Thoracic aorta (tissue), 2 donors: ENCODE results near the gene ACACA. TPM values are rescaled to one million over a fixed set of nuclear protein-coding genes. Genes with fewer than 3 reads are reported as not detected.

Experiments
- ATAC-seq: fragments of 150-250 bp; one replicate; pipeline ENCODE4 v1.8.0; 2017; ENCODE audit warnings: low read depth; ENCODE audit not compliant: insufficient number of reproducible peaks, low FRiP score
- DNase-seq: peaks from one replicate; pipeline ENCODE4 v3.0.0-alpha.2; 2020; ENCODE audit warnings: low spot score
- H3K27ac ChIP-seq, 2 donors: fragments of 200-600 bp; sonication (generic); 1 replicate in 1 of 2; 2 replicates in 1 of 2; pipeline ENCODE4 v1.5.1; 2016; ENCODE audit warnings: mild to moderate bottlenecking in 2 of 2, moderate library complexity in 2 of 2
- H3K27me3 ChIP-seq: fragments of 200-600 bp; sonication (generic); replicated peaks from 2 replicates; pipeline ENCODE4 v1.6.0; 2016; ENCODE audit warnings: mild to moderate bottlenecking; ENCODE audit not compliant: insufficient read depth
- H3K36me3 ChIP-seq: fragments of 200-600 bp; sonication (generic); one replicate; pipeline ENCODE4 v1.5.1; 2016
- H3K4me1 ChIP-seq, 2 donors: fragments of 200-600 bp; sonication (generic); 1 replicate in 1 of 2; 2 replicates in 1 of 2; pipeline versions ENCODE4 v1.5.1 to v1.6.0; 2016; ENCODE audit warnings: low read depth in 2 of 2, mild to moderate bottlenecking in 1 of 2; ENCODE audit not compliant: control insufficient read depth in 1 of 2
- H3K4me3 ChIP-seq: fragments of 200-600 bp; sonication (generic); 2 replicates; pipeline ENCODE4 v1.5.1; 2016; ENCODE audit warnings: mild to moderate bottlenecking
- H3K9me3 ChIP-seq: fragments of 200-600 bp; sonication (generic); 2 replicates; pipeline ENCODE4 v1.5.1; 2016
- total RNA-seq, 2 donors: library from RNA; depleted of rRNA; stranded (reverse); fragments of >200 nt; gene quantifications; one replicate each; pipeline versions ENCODE4 v1.1.0 to v1.2.3, GENCODE V29; 2016
- TF ChIP-seq, protein P1 (sequence below): fragments of 200-600 bp; sonication (generic); IDR thresholded peaks from one replicate; pipeline ENCODE4 v1.5.1; 2019; ENCODE audit warnings: antibody characterized with exemption

ACACA gene
- total RNA-seq, 2 donors from 2014 or later, result 20.7 to 34.0 TPM

DNA sequence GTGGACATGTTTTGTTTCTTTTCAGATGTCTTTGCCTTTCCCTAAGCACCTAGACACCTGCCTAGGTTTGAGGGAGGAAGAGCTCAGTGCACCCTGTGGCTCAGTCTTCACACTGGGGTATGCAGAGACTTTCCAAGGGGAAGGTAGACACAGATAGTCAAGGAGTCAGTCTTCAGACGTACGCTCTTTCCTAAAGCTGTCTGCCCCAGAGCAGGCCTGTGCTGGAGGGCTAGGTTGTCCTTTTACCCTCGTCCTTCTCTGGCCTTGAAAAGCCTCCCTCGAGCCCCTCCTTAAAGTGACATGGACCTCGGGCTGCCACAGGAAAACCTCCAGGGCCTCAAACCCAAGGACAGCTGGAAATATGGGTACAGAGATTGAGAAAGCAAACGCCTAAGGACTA, 354.2 kb downstream of the ACACA start:
- no peak for ATAC-seq
- no peak overlapping the region for H3K4me3 ChIP-seq
- TF ChIP-seq, protein P1, sequence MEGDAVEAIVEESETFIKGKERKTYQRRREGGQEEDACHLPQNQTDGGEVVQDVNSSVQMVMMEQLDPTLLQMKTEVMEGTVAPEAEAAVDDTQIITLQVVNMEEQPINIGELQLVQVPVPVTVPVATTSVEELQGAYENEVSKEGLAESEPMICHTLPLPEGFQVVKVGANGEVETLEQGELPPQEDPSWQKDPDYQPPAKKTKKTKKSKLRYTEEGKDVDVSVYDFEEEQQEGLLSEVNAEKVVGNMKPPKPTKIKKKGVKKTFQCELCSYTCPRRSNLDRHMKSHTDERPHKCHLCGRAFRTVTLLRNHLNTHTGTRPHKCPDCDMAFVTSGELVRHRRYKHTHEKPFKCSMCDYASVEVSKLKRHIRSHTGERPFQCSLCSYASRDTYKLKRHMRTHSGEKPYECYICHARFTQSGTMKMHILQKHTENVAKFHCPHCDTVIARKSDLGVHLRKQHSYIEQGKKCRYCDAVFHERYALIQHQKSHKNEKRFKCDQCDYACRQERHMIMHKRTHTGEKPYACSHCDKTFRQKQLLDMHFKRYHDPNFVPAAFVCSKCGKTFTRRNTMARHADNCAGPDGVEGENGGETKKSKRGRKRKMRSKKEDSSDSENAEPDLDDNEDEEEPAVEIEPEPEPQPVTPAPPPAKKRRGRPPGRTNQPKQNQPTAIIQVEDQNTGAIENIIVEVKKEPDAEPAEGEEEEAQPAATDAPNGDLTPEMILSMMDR, result no peak
- no peak overlapping the region for H3K27ac ChIP-seq
- no peaks in the 10 kb centered on the region for H3K4me1 ChIP-seq
- DNase-seq, result no peak
- H3K36me3 ChIP-seq, result peaks cover 11% of the 10 kb centered on the region
- no peaks in the 10 kb centered on the region for H3K27me3 ChIP-seq
- no peaks in the 10 kb centered on the region for H3K9me3 ChIP-seq

DNA sequence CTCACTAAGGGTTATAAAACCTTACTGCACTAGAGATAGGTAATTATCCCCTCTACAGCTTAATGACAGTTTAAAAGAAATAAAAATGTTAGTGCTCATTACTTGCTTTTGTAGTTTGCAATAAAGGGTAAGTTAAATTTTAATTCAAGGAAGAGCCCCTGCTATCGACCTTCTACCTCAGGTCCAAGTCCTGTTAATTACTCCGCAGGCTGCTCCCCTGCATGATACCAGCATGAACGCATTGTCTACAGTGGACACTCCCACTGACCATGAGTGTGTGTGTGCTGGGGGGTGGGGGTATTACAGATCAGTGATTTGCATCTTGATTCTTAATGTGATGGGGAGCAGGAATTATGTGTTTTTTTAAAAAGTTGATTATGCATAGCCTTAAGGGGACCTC, 354.8 kb downstream of the ACACA start:
- DNase-seq, result no peak
- H3K4me3 ChIP-seq, result no peak overlapping the region
- no peak for ATAC-seq
- TF ChIP-seq, protein P1, result no peak
- H3K9me3 ChIP-seq, result no peaks in the 10 kb centered on the region
- H3K4me1 ChIP-seq, result no peaks in the 10 kb centered on the region
- no peak overlapping the region for H3K27ac ChIP-seq
- H3K36me3 ChIP-seq, result peaks cover 11% of the 10 kb centered on the region
- H3K27me3 ChIP-seq, result no peaks in the 10 kb centered on the region

DNA sequence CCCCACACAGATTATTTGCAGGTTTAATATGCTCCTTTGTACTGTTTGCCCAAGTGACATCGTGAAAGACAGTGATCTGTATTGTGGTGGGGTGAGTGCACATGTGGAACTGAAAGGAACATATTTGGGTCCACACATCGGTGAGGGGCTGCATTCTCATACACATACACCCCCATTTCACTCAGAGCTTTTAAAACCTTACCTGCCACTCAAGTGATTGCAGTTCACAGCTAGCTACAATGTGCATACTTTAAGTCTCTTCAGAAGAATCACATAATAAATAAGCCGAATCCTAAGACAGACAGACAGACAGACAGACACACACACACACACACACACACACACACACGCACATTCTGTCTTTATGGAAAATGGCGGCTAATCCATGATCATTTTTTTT, 355.3 kb downstream of the ACACA start:
- Histone ChIP-seq H3K9me3 (no peaks in the 10 kb centered on the region), H3K36me3 (peaks cover 8% of the 10 kb centered on the region), H3K4me3 (no peak overlapping the region), H3K27ac (no peak overlapping the region), H3K4me1 (no peaks in the 10 kb centered on the region), H3K27me3 (no peaks in the 10 kb centered on the region)
- ATAC-seq, result no peak
- TF ChIP-seq, protein P1, result no peak
- no peak for DNase-seq

DNA sequence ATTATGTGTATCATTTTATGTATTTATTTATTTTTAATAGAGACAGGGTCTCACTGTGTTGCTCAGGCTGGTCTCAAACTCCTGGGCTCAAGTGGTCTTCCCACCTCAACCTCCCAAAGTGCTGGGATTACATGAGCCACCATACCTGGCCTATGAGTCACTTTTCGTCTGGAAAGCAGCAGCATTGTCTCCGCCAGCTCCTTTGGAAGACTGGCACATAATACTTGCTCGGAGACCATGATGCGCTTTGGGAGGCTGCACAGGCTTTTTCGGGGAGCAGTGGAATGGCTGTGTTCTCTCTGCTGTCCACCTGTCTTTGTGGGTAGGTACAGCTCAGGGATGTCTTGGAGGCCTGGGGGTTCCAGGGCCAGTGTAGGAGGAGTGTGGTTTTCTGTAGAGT, 355.7 kb downstream of the ACACA start:
- no peak overlapping the region for H3K4me3 ChIP-seq
- H3K36me3 ChIP-seq, result peaks cover 8% of the 10 kb centered on the region
- TF ChIP-seq, protein P1, result no peak
- no peaks in the 10 kb centered on the region for H3K9me3 ChIP-seq
- no peak for DNase-seq
- H3K27me3 ChIP-seq, result no peaks in the 10 kb centered on the region
- no peak overlapping the region for H3K27ac ChIP-seq
- H3K4me1 ChIP-seq, result no peaks in the 10 kb centered on the region
- no peak for ATAC-seq

DNA sequence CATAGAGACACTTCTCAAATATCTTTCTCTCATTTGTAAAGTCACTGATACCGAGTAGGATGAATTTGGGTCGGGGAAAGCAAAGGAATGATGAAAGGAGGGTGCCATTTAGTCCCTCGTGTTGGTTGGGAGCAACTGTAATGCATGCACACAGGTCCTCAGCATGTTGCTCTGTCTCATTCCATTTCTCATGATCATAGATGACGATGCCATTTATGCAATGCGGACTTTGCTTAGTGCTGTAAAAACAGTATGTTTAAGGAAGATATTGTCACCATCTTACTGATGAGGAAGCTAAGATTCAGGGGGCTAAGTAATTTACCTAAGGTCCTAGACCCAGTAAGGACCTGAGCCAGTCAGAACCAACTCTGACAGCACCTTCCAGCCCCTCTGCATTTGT, 357.8 kb downstream of the ACACA start:
- Histone ChIP-seq H3K4me1 (no peaks in the 10 kb centered on the region), H3K27ac (no peak overlapping the region), H3K9me3 (no peaks in the 10 kb centered on the region), H3K4me3 (no peak overlapping the region), H3K27me3 (no peaks in the 10 kb centered on the region), H3K36me3 (peaks cover 8% of the 10 kb centered on the region)
- no peak for ATAC-seq
- TF ChIP-seq, protein P1, result no peak
- DNase-seq, result no peak
